ENCODE measurements around the gene TMEM139.
"Not testable (repeated sequence)": the region's sequence is repeated elsewhere in the genome, so short reads cannot be mapped to it uniquely, and the experiment has no call there.

Gene TMEM139

GRCh38 chr7:143259765-143260164 is 25.0 kb upstream of the TMEM139 start:
- FAIRE-seq: no peak

GRCh38 chr7:143261901-143262300 is 22.9 kb upstream of the TMEM139 start:
- no peak for FAIRE-seq

GRCh38 chr7:143263266-143264195 is 21.2 kb upstream of the TMEM139 start, which contains the start of gene GSTK1:
Gene GSTK1, plus strand, starts transcription at chr7:143263441. Its CDS starts 73 bp downstream, at chr7:143263514.
- FAIRE-seq: no peak

- not testable (repeated sequence) for FAIRE-seq
Measured at GRCh38 chr7:143264196-143264568, 20.6 kb upstream of the TMEM139 start.

- FAIRE-seq: no peak
Measured at GRCh38 chr7:143265017-143265693, 19.6 kb upstream of the TMEM139 start.

GRCh38 chr7:143269251-143269650 is 15.5 kb upstream of the TMEM139 start:
- FAIRE-seq: no peak

GRCh38 chr7:143271240-143271639 is 13.5 kb upstream of the TMEM139 start:
- no peak for FAIRE-seq

GRCh38 chr7:143272871-143273270 is 11.9 kb upstream of the TMEM139 start:
- FAIRE-seq: no peak

- no peak for FAIRE-seq
Measured at GRCh38 chr7:143279186-143280098, 5.3 kb upstream of the TMEM139 start.

- no peak for FAIRE-seq
Measured at GRCh38 chr7:143280160-143280559, 4.6 kb upstream of the TMEM139 start.

- FAIRE-seq: no peak
Measured at GRCh38 chr7:143280566-143280965, 4.2 kb upstream of the TMEM139 start.

- no peak for FAIRE-seq
Measured at GRCh38 chr7:143281529-143281928, 3.2 kb upstream of the TMEM139 start.

- FAIRE-seq: no peak
Measured at GRCh38 chr7:143282124-143282523, 2.6 kb upstream of the TMEM139 start.

- no peak for FAIRE-seq
Measured at GRCh38 chr7:143283381-143283780, 1.4 kb upstream of the TMEM139 start.

- no peak for FAIRE-seq
Measured at GRCh38 chr7:143285470-143285778, 666 bp downstream of the TMEM139 start.

- no peak for FAIRE-seq
Measured at GRCh38 chr7:143285806-143286521, 1.2 kb downstream of the TMEM139 start.

GRCh38 chr7:143286522-143286890 is 1.7 kb downstream of the TMEM139 start:
- FAIRE-seq: no peak

- FAIRE-seq: no peak
Measured at GRCh38 chr7:143287339-143287934, 2.7 kb downstream of the TMEM139 start.

GRCh38 chr7:143287935-143288826 is 3.4 kb downstream of the TMEM139 start, which contains the start of gene CASP2:
Gene CASP2, plus strand, starts transcription at chr7:143288351. Its CDS starts 105 bp downstream, at chr7:143288456.
- no peak for FAIRE-seq

- FAIRE-seq: no peak
Measured at GRCh38 chr7:143288836-143289235, 4.1 kb downstream of the TMEM139 start.

GRCh38 chr7:143289421-143289820 is 4.7 kb downstream of the TMEM139 start:
- FAIRE-seq: no peak

Measured in islet of Langerhans (tissue), 1 donor.